Measurements from ENCODE around the gene ZNF595. TPM values are rescaled to one million over a fixed set of nuclear protein-coding genes. Genes with fewer than 3 reads are reported as not detected.
"Not testable (repeated sequence)": the region's sequence is repeated elsewhere in the genome, so short reads cannot be mapped to it uniquely, and the experiment has no call there.

Gene ZNF595
- total RNA-seq, 1 experiment from 2014 or later: 4.9 TPM

DNA sequence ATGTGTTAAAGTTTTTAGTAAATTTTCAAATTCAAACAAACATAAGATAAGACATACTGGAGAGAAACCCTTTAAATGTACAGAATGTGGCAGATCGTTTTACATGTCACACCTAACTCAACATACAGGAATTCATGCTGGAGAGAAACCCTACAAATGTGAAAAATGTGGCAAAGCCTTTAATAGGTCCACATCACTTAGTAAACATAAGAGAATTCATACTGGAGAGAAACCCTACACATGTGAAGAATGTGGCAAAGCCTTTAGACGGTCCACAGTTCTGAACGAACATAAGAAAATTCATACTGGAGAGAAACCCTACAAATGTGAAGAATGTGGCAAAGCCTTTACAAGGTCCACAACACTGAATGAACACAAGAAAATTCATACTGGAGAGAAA, 32.8 kb downstream of the ZNF595 start:
- no peak for DNase-seq (ENCODE audit: low read depth)

DNA sequence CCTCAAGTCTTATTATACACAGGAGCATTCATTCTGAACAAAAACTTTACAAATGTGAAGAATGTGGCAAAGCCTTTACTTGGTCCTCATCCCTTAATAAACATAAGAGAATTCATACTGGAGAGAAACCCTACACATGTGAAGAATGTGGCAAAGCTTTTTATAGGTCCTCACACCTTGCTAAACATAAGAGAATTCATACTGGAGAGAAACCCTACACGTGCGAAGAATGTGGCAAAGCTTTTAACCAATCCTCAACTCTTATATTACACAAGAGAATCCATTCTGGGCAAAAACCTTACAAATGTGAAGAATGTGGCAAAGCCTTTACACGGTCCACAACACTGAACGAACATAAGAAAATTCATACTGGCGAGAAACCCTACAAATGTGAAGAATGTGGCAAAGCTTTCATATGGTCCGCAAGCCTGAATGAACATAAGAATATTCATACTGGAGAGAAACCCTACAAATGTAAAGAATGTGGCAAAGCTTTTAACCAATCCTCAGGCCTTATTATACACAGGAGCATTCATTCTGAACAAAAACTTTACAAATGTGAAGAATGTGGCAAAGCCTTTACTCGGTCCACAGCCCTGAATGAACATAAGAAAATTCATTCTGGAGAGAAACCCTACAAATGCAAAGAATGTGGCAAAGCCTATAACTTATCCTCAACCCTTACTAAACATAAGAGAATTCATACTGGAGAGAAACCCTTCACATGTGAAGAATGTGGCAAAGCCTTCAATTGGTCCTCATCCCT, 33.6 kb downstream of the ZNF595 start:
- not testable (repeated sequence) for DNase-seq (ENCODE audit: low read depth)

DNA sequence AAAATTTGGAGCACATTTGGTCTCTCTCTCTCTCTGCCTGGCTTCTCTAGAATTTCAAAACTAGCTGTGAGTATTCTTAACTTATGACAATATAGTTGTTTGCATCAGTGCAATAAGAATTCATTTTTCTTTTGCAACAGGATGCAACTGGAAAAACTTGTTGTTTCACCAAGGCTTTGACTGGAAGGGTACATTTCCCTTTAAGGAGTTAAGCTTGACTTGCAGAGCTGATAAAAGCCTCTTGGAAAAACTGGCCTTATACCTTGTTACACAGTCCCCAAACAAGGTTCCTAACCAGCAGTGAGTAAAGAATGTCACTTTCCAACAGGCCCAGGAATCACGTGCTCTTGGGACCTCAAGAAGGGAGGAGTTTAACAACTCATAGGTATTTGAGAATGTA, 45.3 kb downstream of the ZNF595 start:
- no peak for DNase-seq (ENCODE audit: low read depth)

DNA sequence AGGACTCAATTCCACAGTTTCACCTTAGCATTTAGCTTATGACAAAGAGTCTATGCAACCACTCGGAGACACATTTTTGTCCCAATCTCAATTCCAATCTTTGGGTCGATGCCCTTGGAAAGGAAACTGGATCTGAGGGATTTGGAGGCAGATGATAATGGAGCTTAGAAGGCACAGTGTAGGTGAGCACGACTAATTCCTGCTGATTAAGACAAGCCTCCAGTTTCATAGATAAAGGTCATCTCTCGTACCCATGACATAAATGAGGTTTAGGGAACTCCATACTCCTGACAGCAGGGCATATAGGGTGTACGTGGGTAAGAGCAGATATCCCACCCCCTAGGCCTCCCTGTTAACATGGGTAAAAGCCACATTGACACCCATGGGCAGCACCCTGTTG, 46.7 kb downstream of the ZNF595 start:
- no peak for DNase-seq (ENCODE audit: low read depth)

DNA sequence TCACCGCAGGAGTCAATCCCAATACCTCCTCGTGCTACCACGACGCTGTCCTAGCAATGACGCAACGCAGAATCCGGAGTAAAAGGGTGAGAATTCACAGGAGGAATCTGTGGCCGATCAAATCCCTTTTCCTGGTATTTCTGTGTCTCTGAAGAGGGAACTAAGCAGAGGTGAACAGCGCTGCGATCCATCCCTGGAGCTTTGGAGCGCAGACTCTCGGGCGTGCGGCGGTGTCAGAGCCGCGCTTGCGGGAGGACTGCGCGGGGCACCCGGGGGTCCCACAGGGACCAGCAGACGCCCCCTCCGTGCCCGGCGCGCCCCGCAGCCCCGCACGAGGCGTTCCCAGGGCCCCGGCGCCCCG, 53.9 kb downstream of the ZNF595 start:
- DNase-seq (ENCODE audit: low read depth): no peak

DNA sequence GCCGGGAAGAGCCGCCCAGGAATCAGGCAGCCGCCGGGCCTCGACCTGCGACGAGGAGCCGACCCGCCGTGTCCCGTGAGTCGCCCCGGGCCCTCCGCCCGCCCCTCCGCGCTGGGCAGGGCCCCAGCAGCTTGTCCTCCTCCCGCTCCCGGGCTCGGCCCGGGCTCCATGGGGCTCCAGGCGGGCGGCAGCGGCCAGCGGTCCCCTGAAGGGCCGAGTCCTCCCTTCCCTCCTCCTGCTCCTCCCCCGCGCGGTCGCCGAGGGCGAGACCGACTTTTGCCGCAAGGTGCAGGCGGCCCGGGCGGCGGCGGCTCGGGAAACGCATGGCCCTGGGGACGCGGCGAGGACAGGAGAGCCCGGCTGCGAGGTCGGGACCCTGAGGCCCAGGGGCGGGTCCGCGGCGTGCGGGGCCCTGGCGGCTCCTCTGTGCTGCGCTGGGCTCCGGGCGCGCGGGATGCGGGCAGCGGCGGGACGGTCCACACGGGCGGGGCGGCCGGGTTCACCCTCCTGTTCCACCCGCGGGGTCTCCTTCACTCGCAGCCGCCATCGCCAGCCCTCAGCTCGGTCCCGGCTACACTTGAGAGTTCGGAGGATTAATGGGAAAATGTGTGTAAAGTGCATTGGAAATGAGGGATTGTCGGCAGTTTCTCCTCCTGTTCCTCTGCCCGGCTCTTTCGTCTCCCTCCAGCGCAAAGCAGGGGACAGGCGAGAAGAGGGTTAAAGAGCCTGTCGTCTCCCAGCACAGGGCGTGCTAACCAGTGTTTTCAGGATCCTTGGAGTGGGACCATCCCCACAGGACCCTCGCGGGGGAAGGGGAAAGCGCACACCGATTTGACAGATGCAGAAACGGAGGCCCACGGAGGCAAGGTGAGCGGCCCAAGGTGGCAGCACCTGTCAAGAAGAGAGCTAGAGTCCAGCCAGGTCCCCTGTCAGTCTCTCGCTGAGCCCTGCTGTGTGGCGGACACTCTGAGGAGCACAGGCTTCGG, 54.6 kb downstream of the ZNF595 start:
- no peak for DNase-seq (ENCODE audit: low read depth)

DNA sequence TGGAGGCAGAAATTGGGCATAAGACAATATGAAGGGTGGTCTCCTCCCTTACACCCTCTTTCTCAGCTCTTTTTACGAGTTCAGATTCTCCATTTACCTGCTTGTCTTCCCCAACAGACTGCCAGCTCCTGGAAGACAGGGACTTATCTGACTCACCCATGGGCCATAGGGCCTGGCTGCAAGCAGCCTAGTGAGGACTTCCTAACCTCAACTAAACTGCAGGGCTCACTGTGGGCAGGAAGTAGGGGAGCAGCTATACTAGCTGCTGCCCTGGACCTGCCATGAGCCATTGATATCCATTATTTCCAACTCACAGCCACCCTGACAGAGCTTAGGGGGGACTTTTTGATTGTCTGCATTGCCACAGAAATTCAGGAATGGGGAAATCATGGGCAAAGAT, 59.6 kb downstream of the ZNF595 start:
- no peak for DNase-seq (ENCODE audit: low read depth)

DNA sequence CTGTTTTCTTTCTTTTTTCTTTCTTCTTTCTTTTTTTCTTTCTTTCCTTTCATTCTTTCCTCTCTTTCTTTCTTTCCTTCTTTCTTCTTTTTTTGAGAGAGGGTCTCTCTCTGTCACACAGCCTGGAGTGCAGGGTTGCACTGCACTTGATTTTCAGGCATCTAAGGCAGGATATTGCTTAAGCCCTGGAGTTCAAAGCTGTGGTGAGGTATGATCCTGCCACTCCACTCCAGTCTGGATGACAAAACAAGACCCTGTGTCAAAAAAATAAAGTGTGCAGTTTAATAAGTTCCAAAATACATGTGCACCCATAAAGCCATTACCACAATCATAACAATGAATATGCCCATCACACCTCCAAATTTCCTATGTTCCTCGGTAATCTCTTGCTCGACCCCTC, 60.6 kb downstream of the ZNF595 start:
- DNase-seq (ENCODE audit: low read depth): no peak

DNA sequence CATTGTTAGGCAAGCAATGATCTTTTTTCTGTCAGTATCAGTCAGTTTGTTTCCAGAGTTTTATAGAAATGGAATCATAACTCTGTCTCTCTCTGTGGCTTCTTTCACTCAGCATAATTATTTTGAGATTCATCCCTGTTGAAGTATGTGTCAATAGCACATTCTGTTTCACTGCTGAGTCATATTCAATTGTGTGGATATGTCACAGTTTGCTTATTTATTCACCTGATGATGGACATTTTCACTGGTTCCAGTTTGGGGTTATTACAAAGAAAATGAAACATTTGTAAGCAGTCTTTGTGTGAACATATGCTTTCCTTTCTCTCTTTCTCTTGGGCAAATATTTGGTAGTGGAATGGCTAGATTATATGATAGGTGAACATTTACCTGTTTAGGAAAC, 61.0 kb downstream of the ZNF595 start:
- DNase-seq (ENCODE audit: low read depth): peak; percentile 25

DNA sequence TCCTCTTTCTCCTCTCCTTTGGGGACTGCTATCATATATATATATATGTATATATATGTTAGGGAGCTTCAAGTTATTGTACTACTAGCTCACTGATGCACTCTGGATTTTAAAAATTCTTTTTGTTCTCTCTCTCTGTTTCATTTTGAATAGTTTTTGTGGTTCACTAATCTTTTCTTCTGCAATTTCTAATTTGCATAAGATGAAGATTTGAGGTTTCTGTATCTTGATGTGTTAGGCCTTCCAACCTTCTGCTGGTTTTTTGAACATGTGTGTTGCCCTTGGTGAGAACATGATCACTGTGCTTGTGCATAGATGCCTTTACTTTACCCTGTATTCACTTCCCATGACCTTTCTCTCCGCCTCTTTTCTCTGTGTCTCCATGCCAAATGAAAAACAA, 63.4 kb downstream of the ZNF595 start:
- no peak for DNase-seq (ENCODE audit: low read depth)

DNA sequence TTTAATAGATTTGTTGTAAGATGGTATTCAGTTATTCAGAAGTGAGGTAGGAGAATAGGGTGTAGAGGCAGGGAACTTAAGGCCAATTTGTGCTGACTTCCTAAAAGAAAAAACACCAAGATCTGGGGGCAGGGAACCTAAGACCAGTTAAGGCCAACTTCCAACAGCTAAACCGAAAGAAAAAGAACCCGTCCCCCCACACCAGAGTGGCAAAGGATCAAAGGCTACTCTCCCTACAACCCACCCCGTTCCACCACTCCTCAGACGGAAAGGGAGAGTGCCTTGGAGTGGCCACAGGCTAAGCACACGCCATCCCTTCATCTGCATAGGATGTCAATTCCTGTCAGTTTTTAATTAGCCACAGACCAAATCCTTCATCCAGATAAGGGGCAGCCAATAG, 67.5 kb downstream of the ZNF595 start:
- DNase-seq (ENCODE audit: low read depth): no peak

DNA sequence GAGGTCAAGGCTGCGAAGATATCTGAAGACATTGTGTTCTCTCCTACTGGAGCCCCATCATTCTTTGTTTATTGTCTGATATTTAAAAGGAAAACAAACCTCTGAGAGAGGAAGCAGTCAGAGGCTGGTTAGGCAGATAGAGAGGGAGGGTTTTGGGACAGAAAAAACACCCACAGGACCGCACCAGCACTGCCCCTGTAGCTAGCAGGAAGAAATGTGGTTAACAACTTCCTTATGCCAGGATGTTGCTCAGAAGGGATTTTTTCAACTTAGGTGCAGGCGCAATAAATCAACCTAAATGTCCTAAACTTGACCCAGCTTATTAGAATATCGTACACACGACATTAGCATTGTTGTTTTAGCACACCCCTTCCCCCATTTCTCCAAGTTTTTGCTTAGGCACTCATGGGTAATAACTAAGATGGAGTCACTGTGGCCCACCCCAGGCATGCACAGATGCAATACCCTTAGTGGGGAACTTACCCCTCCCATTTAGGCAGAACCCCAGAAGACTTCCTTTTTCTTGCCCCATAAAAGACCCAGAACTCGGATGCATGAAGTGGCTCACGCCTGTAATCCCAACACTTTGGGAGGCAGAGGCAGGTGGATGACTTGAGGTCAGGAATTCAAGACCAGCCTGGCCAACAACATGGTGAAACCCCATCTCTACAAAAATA, 68.4 kb downstream of the ZNF595 start:
- no peak for DNase-seq (ENCODE audit: low read depth)

DNA sequence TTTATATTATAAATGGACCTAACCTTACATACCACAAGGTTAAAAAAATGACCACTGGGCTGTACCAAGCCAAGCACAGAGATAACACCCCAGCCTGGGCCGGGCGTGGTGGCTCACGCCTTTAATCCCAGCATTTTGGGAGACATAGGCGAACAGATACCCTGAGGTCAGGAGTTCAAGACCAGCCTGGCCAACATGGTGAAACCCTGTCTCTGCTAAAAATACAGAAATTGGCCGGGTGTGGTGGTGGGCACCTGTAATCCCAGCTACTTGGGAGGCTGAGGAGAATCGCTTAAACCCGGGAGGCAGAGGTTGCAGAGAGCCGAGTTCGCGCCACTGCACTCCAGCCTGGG, 70.8 kb downstream of the ZNF595 start:
- not testable (repeated sequence) for DNase-seq (ENCODE audit: low read depth)

DNA sequence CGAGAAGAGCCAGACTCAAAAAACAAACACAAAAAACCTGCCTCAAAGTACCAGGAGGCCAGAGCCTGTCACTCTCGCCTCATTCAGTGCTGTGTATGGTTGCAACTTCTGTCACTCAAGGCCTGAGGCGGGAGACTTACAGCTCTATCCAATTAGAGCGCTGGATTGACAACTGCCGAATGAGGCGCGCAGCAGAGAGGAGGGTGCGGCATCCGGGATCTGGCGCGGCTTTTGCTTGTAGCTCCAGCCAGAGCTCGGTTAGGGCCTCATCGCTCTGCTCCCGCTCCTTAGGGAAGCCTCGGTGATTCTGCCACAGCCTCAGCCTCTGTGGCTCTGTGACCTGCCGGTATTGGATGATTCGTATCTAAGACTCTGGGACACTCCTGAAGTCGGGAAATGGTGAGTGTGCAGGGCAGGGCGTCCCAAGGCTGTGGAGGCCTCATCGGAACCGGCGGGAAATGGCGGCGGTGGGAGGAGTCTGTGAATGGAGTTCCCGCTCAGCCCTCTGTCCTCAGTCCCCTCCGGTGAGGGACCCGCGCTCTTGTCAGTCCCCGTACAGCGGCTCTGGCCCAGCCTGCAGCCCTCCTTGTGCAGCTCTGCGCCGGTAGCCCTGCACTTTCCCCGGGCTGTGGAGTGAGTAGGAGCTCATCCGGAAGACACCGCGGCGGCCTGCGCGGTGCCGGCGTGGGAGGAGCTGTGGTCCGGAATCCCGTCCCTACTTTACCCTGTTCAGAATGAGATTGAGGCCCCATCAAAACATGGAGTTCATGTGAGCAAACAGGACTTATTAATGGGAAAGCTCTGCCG, 71.4 kb downstream of the ZNF595 start, which contains the start of gene ZNF718:
ZNF718 (plus strand) TSS at position 227 of the 807 bp plus-strand sequence; CDS start at position 397, 170 bp downstream.
- peak; percentile 97 for DNase-seq (ENCODE audit: low read depth)

DNA sequence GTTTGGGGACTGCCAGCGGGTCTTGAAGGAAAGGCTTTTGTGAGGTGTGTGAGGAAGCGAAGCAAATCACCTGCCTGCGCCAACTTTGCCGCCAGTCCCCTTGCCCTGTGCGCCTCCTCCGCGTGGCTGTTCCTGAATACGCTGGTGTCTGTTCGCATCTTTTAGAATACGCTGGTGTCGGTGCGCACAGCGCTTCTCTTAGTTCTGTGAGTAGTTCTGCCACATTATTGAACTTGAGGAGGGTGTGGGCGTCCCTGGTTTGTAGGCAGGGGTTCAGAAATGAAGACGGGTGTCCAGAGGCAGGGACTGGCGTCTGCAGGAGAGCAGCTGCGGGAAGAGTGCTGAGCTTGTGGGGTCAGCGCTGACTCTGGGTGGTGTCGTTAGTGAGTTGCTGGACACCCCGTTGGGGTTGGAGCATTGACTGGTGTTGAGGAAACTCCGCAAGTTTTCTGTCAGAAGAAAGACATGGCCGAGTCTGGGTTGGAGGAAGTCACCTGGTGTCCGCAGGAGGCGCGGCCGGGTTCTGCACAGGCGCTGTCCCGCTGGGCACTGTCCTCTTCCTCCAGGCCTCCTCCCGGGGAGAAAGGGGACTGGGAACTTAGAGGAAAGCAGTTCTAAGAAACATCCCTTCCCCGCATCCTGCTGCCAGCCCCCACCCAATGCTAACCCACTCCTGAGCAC, 72.1 kb downstream of the ZNF595 start:
- DNase-seq (ENCODE audit: low read depth): peak; percentile 26

DNA sequence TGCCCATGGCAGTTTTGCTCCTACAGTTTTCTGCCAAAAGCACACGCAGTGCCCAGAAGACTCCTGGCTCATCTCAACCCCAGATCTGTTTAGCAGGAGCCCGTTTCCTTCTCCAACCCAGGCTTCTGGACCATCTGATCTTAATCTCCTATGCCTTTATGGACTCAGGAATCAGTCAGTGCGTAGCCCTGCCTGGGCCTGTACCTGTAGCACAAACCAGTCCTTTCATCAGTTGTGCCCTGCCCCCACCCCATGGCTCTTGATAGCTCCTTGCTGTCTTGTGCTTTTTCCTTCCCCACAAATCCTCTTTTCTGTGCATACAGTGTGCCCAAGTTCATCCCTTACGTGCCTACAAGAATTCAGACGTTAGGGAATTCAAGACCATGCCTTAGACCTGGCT, 72.7 kb downstream of the ZNF595 start:
- no peak for DNase-seq (ENCODE audit: low read depth)

DNA sequence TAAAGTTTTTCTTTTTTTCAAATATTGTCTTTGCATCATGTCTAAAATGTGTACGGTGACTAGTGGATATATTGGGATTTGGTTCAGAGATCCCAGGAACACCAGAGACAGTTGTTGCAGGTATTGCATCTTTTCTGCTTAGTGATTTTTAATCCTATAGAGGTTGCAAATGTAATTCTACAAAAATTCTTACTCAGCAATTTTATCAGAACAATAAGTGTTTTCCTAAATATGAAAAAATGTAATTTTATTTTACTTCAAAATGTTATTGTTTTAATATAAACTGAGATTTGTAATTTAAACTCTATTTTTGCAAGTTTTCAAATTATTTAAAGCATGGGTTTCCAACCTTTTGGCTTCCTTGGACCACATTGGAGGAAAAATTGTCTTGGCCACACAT, 79.4 kb downstream of the ZNF595 start:
- no peak for DNase-seq (ENCODE audit: low read depth)

Measured in LHCN-M2 (cell line).